GM21619 (cell line): ENCODE data around the gene CC2D2A.
"Not testable (repeated sequence)": the region's sequence is repeated elsewhere in the genome, so short reads cannot be mapped to it uniquely, and the experiment has no call there.

Experiments
- ATAC-seq: cut with Tn5 transposase; IDR thresholded peaks from one replicate; pipeline ENCODE4 v1.9.1; 2021; ENCODE audit not compliant: unreplicated experiment

The CC2D2A gene

GRCh38 chr4:15513545-15513944 lies 43.9 kb downstream of the CC2D2A start:
- ATAC-seq = no peak

- no peak for ATAC-seq
These were observed 45.4 kb downstream of the CC2D2A start for GRCh38 chr4:15515106-15515505.

- ATAC-seq = no peak
These were observed 46.8 kb downstream of the CC2D2A start for GRCh38 chr4:15516494-15516893.

- ATAC-seq = not testable (repeated sequence)
These were observed 48.0 kb downstream of the CC2D2A start for GRCh38 chr4:15517681-15518080.

- ATAC-seq = no peak
These were observed 51.9 kb downstream of the CC2D2A start for GRCh38 chr4:15521442-15522039.

GRCh38 chr4:15525080-15525479 lies 55.4 kb downstream of the CC2D2A start:
- ATAC-seq = no peak

- ATAC-seq = no peak
These were observed 57.4 kb downstream of the CC2D2A start for GRCh38 chr4:15526924-15527592.

GRCh38 chr4:15531792-15532191 lies 62.1 kb downstream of the CC2D2A start:
- no peak for ATAC-seq

GRCh38 chr4:15533817-15534216 lies 64.1 kb downstream of the CC2D2A start:
- no peak for ATAC-seq

GRCh38 chr4:15535599-15535998 lies 65.9 kb downstream of the CC2D2A start:
- no peak for ATAC-seq

GRCh38 chr4:15536552-15537499 lies 67.1 kb downstream of the CC2D2A start:
- no peak for ATAC-seq

- ATAC-seq = no peak
These were observed 72.3 kb downstream of the CC2D2A start for GRCh38 chr4:15541941-15542340.

- no peak for ATAC-seq
These were observed 73.1 kb downstream of the CC2D2A start for GRCh38 chr4:15542760-15543159.

- ATAC-seq = no peak
These were observed 74.0 kb downstream of the CC2D2A start for GRCh38 chr4:15543537-15544247.

GRCh38 chr4:15544248-15544729 lies 74.6 kb downstream of the CC2D2A start:
- ATAC-seq = no peak

- ATAC-seq = no peak
These were observed 75.7 kb downstream of the CC2D2A start for GRCh38 chr4:15545371-15545770.

GRCh38 chr4:15547392-15547791 lies 77.7 kb downstream of the CC2D2A start:
- ATAC-seq = no peak

- ATAC-seq = no peak
These were observed 80.8 kb downstream of the CC2D2A start for GRCh38 chr4:15550491-15550890.

GRCh38 chr4:15551740-15552446 lies 82.2 kb downstream of the CC2D2A start:
- ATAC-seq = no peak
